Measurements from ENCODE around the gene SEMA3B. TPM values are rescaled to one million over a fixed set of nuclear protein-coding genes. Genes with fewer than 3 reads are reported as not detected.

Gene SEMA3B
- total RNA-seq, 1 experiment from 2014 or later: 6.4 TPM

DNA sequence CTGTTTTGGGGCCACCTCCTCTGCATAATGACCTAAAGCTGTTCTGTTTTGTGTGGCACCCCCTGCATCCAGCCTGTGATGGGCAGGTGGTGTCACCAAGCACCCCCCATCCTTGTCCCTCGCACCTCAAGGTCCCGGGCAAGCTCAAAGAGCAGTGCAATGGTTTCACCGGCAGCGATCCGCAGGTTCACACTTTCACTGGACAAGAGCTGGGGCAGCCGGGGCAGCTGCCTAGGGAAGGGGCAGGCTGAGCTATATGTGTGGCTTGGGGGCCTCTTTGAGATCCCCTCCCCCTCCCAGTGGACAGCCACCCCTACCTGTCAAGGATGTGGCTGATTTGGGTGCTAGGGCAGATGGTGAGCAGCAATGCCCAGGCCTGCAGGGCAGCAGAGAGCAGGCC, 20.2 kb downstream of the SEMA3B start:
- H3K4me3 Mint-ChIP-seq: peak overlapping the region in 1 of 2 experiments; percentile 29; a peak in 1 of 5 replicates

More for the DNA sequence above, 20.2 kb downstream of the SEMA3B start:
- H3K4ac ChIP-seq (ENCODE audit: low read depth, low read length): no peak overlapping the region
- H3K27ac ChIP-seq (ENCODE audit: insufficient read length, low read depth, low read length): no peak overlapping the region
- no CpG with 5 or more reads among the region's 6 CpGs for WGBS (ENCODE audit: extremely low coverage, insufficient read length, low lambda C conversion rate)
- no peak overlapping the region for H2BK15ac ChIP-seq (ENCODE audit: low read depth, low read length)
- no peaks in the 10 kb centered on the region for H3K4me1 ChIP-seq (ENCODE audit: insufficient read depth, low read length)
- no peak overlapping the region for H3K56ac ChIP-seq (ENCODE audit: insufficient read length, low read depth, low read length)
- TF ChIP-seq, protein P1, sequence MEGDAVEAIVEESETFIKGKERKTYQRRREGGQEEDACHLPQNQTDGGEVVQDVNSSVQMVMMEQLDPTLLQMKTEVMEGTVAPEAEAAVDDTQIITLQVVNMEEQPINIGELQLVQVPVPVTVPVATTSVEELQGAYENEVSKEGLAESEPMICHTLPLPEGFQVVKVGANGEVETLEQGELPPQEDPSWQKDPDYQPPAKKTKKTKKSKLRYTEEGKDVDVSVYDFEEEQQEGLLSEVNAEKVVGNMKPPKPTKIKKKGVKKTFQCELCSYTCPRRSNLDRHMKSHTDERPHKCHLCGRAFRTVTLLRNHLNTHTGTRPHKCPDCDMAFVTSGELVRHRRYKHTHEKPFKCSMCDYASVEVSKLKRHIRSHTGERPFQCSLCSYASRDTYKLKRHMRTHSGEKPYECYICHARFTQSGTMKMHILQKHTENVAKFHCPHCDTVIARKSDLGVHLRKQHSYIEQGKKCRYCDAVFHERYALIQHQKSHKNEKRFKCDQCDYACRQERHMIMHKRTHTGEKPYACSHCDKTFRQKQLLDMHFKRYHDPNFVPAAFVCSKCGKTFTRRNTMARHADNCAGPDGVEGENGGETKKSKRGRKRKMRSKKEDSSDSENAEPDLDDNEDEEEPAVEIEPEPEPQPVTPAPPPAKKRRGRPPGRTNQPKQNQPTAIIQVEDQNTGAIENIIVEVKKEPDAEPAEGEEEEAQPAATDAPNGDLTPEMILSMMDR (conservative IDR thresholded peaks at IDR 0.05): no peak
- no peaks in the 10 kb centered on the region for H3K9me3 ChIP-seq (ENCODE audit: control insufficient read depth, low read depth, low read length)
- H3T11ph ChIP-seq (ENCODE audit: low read length): no peak overlapping the region
- Mint-ChIP-seq H3K4me1 (peaks cover 11% of the 10 kb centered on the region in 2 experiments), H3K36me3 (ENCODE audit: insufficient read depth in 1 of 3, low read depth in 3 of 3) (peaks cover 26 to 44% (median 40%) of the 10 kb centered on the region in 3 experiments; a peak in 6 of 7 replicates), H3K27me3 (ENCODE audit: low read depth) (no peaks in the 10 kb centered on the region), H3K27ac (no peak overlapping the region), H3K9me3 (no peaks in the 10 kb centered on the region; a peak in 1 of 5 replicates)
- H4K20me1 ChIP-seq (ENCODE audit: control insufficient read depth, insufficient read depth, insufficient read length): no peaks in the 10 kb centered on the region
- H3K23me2 ChIP-seq (ENCODE audit: insufficient read length, low read depth, low read length, poor library complexity, severe bottlenecking): peaks cover 5% of the 10 kb centered on the region
- no peak overlapping the region for H3K9ac ChIP-seq (ENCODE audit: extremely low read depth, insufficient read length, low read length)
- H2BK120ac ChIP-seq (ENCODE audit: low read depth, low read length, poor library complexity, severe bottlenecking): no peak overlapping the region
- no peaks in the 10 kb centered on the region for H3K79me1 ChIP-seq (ENCODE audit: insufficient read depth, low read depth, low read length, poor library complexity, severe bottlenecking)
- H2BK12ac ChIP-seq (ENCODE audit: insufficient read length, low read depth, low read length): no peak overlapping the region
- H3K18ac ChIP-seq (ENCODE audit: insufficient read length, low read depth, low read length): no peak overlapping the region
- H3K4me2 ChIP-seq (ENCODE audit: insufficient read depth, insufficient read length, low read length): no peak overlapping the region
- H4K91ac ChIP-seq (ENCODE audit: insufficient read length, low read depth, low read length): no peak overlapping the region
- H3K14ac ChIP-seq (ENCODE audit: insufficient read depth, low read length): no peak overlapping the region
- H4K8ac ChIP-seq (replicated peaks; ENCODE audit: insufficient read length, low read depth, low read length): no peak overlapping the region
- H2AK5ac ChIP-seq (ENCODE audit: insufficient read length, low read length): no peak overlapping the region
- DNase-seq: no peak
- H2BK5ac ChIP-seq (ENCODE audit: insufficient read length, low read length): no peak overlapping the region
- H4K5ac ChIP-seq (ENCODE audit: insufficient read length, low read depth, low read length): no peak overlapping the region
- H2AFZ ChIP-seq (ENCODE audit: low read length): no peak overlapping the region
- no peak overlapping the region for H2BK20ac ChIP-seq (ENCODE audit: low read depth, low read length, poor library complexity, severe bottlenecking)
- H3K79me2 ChIP-seq (ENCODE audit: insufficient read depth, low read length): peaks cover 3% of the 10 kb centered on the region; the same call in 1 of the 2 replicates
- H3K23ac ChIP-seq (ENCODE audit: insufficient read length, low read depth, low read length): no peak overlapping the region
- H3K27me3 ChIP-seq (ENCODE audit: insufficient read depth, low read length): no peaks in the 10 kb centered on the region
